K562 (cell line): ENCODE measurements around the gene ZNF296. TPM values are rescaled to one million over a fixed set of nuclear protein-coding genes. Genes with fewer than 3 reads are reported as not detected.

Experiments
- EHMT2 ChIP-seq: fragments of 450-650 bp; IDR thresholded peaks from 2 replicates; pipeline ENCODE4 v1.6.1; 2018; ENCODE audit warnings: antibody characterized with exemption
- HCFC1 ChIP-seq: IDR thresholded peaks from 2 replicates; pipeline ENCODE4 v1.6.1; 2012; ENCODE audit warnings: low read depth, low read length, improper control_type of control experiment
- LEF1 ChIP-seq: fragments of 450-650 bp; IDR thresholded peaks from 2 replicates; pipeline ENCODE4 v1.6.1; 2016; ENCODE audit warnings: mild to moderate bottlenecking
- MEF2A ChIP-seq: IDR thresholded peaks from 2 replicates; pipeline ENCODE4 v1.6.1; 2011; ENCODE audit warnings: low read depth, mild to moderate bottlenecking, low read length, moderate library complexity; ENCODE audit not compliant: control insufficient read depth
- POLR2A ChIP-seq: fragments of 450-650 bp; conservative IDR thresholded peaks from 2 replicates; pipeline ENCODE4 v1.6.1; 2016
- SNRNP70 ChIP-seq: fragments of 200-400 bp; formaldehyde crosslinking; optimal IDR thresholded peaks from 2 replicates; pipeline ENCODE3; 2017; ENCODE audit warnings: low read depth, low read length
- SP1 ChIP-seq: sonication (generic); formaldehyde crosslinking; IDR thresholded peaks from 2 replicates; pipeline ENCODE4 v1.8.1; 2022; ENCODE audit warnings: mild to moderate bottlenecking, missing genetic modification reagents
- ZNF143 ChIP-seq: sonication (generic); formaldehyde crosslinking; IDR thresholded peaks from 2 replicates; pipeline ENCODE4 v1.9.0; 2022; ENCODE audit warnings: mild to moderate bottlenecking, missing genetic modification reagents
- ZNF184 ChIP-seq: sonication (generic); formaldehyde crosslinking; IDR thresholded peaks from 2 replicates; pipeline ENCODE4 v1.5.0; 2020; ENCODE audit warnings: missing genetic modification reagents
- ZNF217 ChIP-seq: sonication (generic); formaldehyde crosslinking; IDR thresholded peaks from 2 replicates; pipeline ENCODE4 v1.8.0; 2022; ENCODE audit warnings: mild to moderate bottlenecking, missing genetic modification reagents
- ZNF23 ChIP-seq: fragments of 250-450 bp; sonication (Bioruptor Pico); IDR thresholded peaks from 2 replicates; pipeline ENCODE4 v1.4.0; 2020; ENCODE audit warnings: mild to moderate bottlenecking
- ZNF764 ChIP-seq: fragments of 250-450 bp; sonication (Bioruptor Pico); IDR thresholded peaks from 2 replicates; pipeline ENCODE4 v1.4.0; 2020; ENCODE audit warnings: low read depth, mild to moderate bottlenecking, moderate library complexity
- ZNF830 ChIP-seq: fragments of 250-450 bp; sonication (Bioruptor Pico); IDR thresholded peaks from 2 replicates; pipeline ENCODE4 v1.5.0; 2021; ENCODE audit warnings: mild to moderate bottlenecking
- polyA plus RNA-seq, 8 experiments: library from polyadenylated mRNA; depleted of rRNA in 4 of 8; stranded (reverse) in 5 of 8; unstranded in 3 of 8; fragments of >200 nt; fragmentation: Nextera tagmentation in 2 of 8; fragmentation: Illumina TruSeq in 1 of 8; extraction: Ambion mirVana in 2 of 8; extraction: Trizol in 1 of 8; gene quantifications; 2 replicates each; pipeline versions ENCODE4 v1.2.1 to v1.2.3, GENCODE V29; 2011 to 2014; ENCODE audit warnings: inconsistent platforms in 1 of 8, missing spikeins in 1 of 8
- total RNA-seq, 7 experiments: library from RNA; depleted of rRNA in 6 of 7; stranded (reverse); fragments of >200 nt in 6 of 7; fragmentation: Illumina TruSeq in 2 of 7; extraction: Trizol in 2 of 7; gene quantifications; 2 replicates each; pipeline versions ENCODE4 v1.2.1 to v1.2.3, GENCODE V29; 2011 to 2021; ENCODE audit warnings: low replicate concordance in 1 of 7
- TF ChIP-seq, protein P1 (sequence below): fragments of 450-650 bp; formaldehyde crosslinking; conservative IDR thresholded peaks from 2 replicates; pipeline ENCODE4 v1.4.0; 2022; ENCODE audit warnings: mild to moderate bottlenecking, missing genetic modification characterization
- TF ChIP-seq, protein P2 (sequence below): sonication (generic); formaldehyde crosslinking; IDR thresholded peaks from 2 replicates; pipeline ENCODE4 v1.4.0; 2020; ENCODE audit warnings: mild to moderate bottlenecking, missing genetic modification reagents
- TF ChIP-seq, protein P3 (sequence below): fragments of 200-800 bp; sonication (Bioruptor generic); IDR thresholded peaks from 2 replicates; pipeline ENCODE4 v1.6.1; 2017; ENCODE audit warnings: missing genetic modification characterization, missing compliant biosample characterization
- TF ChIP-seq, protein P4 (sequence below): sonication (generic); formaldehyde crosslinking; IDR thresholded peaks from 2 replicates; pipeline ENCODE4 v1.8.1; 2023; ENCODE audit warnings: missing genetic modification reagents, mild to moderate bottlenecking, borderline replicate concordance

ZNF296 gene
- total and polyA plus RNA-seq, 9 of the 15 experiments (the other 6 are each of a cell fraction or from before 2014, with no cell fraction given), result 0.03 to 8.8 (median 0.47) TPM; not detected in 1

DNA sequence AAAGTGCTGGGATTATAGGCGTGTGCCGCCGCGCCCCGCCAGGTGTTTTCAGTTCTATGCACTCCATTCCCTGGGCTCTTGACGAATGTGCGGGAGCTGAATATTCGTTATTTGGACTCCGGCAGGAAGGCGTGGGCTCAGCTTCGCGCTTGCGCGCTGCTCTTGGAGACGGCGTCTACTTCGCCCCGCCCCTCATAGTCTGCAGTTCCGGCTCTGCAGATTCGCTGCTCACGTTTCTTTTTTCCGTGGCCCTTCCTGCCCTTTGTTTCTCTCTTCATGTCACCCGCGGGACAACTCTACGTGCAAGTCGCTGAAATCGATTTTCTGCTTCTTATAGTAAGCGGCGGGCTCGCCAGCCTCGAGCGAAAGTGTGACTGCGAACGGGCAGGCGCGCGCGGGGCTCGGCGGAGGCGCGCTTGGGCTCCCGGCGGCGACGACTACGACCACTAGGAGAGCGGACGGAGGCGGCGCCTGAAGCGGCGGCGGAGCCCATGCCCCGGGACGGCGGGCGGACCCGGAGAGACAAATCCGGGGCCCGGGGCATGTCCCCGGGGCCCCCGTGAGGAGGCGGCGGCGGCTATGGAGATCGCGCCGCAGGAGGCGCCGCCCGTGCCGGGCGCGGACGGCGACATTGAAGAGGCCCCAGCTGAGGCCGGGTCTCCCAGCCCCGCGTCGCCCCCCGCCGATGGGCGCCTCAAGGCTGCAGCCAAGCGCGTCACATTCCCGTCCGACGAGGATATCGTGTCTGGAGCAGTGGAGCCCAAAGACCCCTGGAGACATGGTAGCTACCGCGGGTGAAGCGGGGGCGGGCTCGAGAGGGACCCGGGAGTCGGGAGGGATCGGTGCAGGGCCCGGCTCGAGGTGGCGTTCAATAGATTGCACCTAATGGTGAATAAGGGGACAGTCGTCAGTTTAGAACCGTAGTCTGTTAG lies 16.7 kb upstream of the ZNF296 start, which contains the start of gene PPP1R37 (continued):
- TF ChIP-seq SP1 (CRISPR knock-in tag) (peak; percentile 100), ZNF764 (CRISPR knock-in tag) (no peak), ZNF830 (CRISPR knock-in tag) (no peak), ZNF143 (no peak; the same call in 1 of the 2 replicates), ZNF217 (CRISPR knock-in tag) (no peak), SNRNP70 (no peak), LEF1 (no peak), ZNF184 (no peak), HCFC1 (peak; percentile 75), ZNF23 (CRISPR knock-in tag) (no peak), MEF2A (no peak), POLR2A (peak; percentile 64), EHMT2 (no peak)
- TF ChIP-seq, protein P1, sequence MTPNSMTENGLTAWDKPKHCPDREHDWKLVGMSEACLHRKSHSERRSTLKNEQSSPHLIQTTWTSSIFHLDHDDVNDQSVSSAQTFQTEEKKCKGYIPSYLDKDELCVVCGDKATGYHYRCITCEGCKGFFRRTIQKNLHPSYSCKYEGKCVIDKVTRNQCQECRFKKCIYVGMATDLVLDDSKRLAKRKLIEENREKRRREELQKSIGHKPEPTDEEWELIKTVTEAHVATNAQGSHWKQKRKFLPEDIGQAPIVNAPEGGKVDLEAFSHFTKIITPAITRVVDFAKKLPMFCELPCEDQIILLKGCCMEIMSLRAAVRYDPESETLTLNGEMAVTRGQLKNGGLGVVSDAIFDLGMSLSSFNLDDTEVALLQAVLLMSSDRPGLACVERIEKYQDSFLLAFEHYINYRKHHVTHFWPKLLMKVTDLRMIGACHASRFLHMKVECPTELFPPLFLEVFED (CRISPR knock-in tag), result no peak
- TF ChIP-seq, protein P2, sequence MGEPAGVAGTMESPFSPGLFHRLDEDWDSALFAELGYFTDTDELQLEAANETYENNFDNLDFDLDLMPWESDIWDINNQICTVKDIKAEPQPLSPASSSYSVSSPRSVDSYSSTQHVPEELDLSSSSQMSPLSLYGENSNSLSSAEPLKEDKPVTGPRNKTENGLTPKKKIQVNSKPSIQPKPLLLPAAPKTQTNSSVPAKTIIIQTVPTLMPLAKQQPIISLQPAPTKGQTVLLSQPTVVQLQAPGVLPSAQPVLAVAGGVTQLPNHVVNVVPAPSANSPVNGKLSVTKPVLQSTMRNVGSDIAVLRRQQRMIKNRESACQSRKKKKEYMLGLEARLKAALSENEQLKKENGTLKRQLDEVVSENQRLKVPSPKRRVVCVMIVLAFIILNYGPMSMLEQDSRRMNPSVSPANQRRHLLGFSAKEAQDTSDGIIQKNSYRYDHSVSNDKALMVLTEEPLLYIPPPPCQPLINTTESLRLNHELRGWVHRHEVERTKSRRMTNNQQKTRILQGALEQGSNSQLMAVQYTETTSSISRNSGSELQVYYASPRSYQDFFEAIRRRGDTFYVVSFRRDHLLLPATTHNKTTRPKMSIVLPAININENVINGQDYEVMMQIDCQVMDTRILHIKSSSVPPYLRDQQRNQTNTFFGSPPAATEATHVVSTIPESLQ (CRISPR knock-in tag), result no peak
- TF ChIP-seq, protein P3, sequence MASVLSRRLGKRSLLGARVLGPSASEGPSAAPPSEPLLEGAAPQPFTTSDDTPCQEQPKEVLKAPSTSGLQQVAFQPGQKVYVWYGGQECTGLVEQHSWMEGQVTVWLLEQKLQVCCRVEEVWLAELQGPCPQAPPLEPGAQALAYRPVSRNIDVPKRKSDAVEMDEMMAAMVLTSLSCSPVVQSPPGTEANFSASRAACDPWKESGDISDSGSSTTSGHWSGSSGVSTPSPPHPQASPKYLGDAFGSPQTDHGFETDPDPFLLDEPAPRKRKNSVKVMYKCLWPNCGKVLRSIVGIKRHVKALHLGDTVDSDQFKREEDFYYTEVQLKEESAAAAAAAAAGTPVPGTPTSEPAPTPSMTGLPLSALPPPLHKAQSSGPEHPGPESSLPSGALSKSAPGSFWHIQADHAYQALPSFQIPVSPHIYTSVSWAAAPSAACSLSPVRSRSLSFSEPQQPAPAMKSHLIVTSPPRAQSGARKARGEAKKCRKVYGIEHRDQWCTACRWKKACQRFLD (CRISPR knock-in tag), result peak; percentile 76
- TF ChIP-seq, protein P4, sequence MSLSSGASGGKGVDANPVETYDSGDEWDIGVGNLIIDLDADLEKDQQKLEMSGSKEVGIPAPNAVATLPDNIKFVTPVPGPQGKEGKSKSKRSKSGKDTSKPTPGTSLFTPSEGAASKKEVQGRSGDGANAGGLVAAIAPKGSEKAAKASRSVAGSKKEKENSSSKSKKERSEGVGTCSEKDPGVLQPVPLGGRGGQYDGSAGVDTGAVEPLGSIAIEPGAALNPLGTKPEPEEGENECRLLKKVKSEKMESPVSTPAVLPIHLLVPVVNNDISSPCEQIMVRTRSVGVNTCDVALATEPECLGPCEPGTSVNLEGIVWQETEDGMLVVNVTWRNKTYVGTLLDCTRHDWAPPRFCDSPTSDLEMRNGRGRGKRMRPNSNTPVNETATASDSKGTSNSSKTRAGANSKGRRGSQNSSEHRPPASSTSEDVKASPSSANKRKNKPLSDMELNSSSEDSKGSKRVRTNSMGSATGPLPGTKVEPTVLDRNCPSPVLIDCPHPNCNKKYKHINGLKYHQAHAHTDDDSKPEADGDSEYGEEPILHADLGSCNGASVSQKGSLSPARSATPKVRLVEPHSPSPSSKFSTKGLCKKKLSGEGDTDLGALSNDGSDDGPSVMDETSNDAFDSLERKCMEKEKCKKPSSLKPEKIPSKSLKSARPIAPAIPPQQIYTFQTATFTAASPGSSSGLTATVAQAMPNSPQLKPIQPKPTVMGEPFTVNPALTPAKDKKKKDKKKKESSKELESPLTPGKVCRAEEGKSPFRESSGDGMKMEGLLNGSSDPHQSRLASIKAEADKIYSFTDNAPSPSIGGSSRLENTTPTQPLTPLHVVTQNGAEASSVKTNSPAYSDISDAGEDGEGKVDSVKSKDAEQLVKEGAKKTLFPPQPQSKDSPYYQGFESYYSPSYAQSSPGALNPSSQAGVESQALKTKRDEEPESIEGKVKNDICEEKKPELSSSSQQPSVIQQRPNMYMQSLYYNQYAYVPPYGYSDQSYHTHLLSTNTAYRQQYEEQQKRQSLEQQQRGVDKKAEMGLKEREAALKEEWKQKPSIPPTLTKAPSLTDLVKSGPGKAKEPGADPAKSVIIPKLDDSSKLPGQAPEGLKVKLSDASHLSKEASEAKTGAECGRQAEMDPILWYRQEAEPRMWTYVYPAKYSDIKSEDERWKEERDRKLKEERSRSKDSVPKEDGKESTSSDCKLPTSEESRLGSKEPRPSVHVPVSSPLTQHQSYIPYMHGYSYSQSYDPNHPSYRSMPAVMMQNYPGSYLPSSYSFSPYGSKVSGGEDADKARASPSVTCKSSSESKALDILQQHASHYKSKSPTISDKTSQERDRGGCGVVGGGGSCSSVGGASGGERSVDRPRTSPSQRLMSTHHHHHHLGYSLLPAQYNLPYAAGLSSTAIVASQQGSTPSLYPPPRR, result no peak
